ENCODE results near the gene GATB.

GATB gene

DNA sequence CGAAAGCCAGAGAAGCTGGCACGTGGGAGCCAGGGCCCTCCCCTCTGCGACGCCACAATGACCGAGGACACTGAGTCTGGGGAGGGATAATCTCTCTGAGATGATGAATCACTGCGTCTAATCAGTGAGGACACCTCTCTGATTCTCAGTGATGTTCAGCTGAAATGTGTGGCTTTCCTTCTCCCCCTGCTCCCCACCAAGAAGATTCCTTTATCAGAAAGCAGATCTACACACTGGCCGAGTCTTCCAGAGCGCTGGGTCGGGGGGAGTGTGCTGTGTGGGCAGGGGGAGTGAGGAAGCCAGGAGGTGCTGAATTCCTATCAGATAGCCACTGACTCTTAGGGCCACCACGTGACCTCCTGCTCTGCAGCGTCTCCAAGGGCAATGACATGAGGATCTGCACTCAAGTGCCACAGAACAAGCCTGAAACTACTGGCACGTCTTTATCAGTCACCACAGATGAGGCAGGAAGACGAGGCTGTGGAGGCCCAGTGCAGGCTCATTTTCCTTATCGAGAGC is 89.2 kb downstream of the GATB start:
- DNase-seq = no peak

GRCh38 chr4:151670843-151671242 is 90.0 kb downstream of the GATB start:
- DNase-seq = no peak

DNA sequence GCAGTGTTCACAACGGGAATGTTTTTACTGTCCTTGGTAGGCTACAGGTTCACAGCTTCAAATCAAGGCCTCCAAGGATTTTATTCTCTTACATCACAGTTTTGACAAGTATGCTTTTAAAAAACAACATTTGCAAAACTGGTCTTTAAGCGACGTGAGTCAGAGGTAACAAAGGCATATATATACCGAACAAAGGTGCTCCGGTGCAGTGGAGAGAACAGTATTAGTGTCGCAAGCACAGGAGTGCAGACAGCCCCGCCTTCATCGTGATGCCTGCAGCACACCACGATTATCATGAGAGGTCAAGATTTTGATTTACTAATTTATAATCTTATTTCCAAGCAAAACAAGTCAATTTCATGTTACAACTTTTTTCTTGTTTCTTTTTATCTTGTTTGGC is 90.8 kb downstream of the GATB start:
- no peak for DNase-seq

- no peak for DNase-seq
Observed at GRCh38 chr4:151668689-151669402, 92.0 kb downstream of the GATB start.

- DNase-seq = no peak
Observed at GRCh38 chr4:151667666-151668065, 93.1 kb downstream of the GATB start.

DNA sequence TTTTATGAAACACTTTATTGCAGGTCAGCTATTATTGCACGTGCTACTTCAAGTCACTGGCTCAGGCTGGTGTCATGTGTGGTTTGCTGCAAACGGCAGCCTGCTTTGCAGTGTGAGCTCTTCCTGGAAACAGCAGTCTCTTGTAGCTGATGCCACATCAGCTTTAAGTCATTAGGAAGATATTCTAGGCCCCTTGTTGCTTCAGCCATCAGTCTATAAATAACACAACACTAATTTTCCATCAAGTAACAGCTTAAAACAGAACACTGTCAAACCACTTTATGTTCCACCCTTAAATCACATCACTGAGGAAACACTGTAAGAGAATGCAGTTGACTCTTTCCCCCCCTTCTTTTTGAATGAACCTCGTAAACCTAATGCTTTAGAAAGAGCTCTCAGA is 93.8 kb downstream of the GATB start:
- peak; percentile 67 for DNase-seq

- no peak for DNase-seq
Observed at GRCh38 chr4:151666501-151666900, 94.3 kb downstream of the GATB start.

DNA sequence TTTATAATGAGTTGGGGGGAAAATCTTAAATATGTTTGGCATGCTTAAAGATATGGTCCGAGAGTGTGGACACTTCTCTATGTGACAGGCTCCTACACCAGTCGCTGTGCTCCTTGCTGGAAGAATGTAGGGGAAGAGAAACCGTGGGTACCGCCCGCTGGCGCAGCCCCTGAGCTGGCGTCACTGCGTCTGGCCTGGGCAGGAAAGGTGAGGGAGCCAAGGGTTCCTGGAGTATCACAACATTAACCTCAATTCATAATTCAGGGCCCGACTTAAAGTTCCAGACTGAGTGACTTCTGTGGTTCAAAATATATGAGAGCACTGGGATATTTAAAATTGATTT is 95.1 kb downstream of the GATB start:
- no peak for DNase-seq

DNA sequence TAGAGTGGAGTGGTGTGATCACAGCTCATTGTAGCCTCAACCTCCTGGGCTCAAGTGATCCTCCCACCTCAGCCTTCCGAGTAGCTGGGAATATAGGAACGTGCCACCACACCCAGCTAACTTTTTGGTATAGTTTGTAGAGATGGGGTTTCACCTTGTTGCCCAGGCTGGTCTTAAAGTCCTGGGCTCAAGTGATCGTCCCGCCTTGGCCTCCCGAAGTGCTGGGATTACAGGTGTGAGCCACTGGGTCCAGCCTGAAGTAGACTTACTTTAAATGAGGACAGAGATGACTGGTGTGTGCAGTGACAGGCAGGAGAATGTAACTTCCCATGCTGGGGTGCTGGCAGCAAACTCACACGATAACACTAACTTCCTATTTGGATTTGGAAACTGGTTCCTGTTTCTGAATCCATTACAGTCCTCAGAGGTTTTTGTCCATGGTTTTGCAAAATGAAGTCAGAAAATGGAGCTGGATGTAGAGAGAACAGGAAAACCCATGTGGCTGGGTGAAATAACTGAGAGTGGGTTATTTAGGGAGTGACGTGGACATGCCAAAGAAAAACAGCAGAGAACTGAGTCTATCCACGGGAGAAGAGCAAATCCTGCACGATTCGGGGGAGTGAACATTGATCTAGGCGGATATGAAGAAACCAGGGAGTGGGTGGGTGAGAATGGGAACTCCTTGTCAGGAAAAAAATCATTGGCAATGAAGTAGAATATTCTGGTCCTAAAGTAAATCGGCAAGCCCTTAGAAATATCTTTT is 95.6 kb downstream of the GATB start:
- no peak for DNase-seq

DNA sequence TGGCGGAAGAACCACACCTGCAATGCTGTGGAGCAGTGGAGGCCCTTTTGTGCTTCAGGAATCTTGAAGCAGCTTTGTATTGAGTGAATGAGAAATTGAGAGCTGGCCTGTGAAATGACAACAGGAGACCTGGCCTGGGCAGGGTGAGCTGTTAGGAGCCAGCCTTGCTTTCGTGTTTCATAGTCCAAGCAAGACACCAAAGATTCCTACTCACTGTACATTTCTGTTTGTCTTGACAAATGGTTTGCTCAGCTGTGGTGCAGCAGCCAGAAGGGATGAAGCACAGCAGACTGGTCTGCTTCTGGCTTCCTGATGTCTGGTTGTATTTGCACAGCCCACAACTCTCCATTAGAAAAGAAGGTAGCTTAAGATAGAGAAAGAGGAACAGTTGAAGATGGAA is 96.5 kb downstream of the GATB start:
- DNase-seq = no peak

DNA sequence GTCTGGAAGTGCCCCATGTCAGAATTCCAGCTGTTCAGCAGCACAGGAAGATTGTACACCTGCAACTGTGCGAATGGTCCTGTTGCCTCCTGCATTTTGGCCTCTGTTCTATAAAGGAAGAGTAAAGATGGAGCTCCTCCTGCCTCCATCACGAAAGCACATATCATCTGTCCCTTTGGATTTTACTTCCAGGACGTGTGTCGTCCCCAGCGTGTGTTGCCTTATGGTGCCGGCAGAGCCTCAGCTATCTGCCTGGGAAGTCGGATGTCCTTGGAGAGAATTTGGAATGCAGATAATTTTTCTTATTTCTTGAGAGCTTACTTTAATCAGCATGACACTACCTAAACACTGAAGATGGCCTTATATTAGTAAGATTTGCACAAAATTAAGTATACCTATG is 97.7 kb downstream of the GATB start:
- no peak for DNase-seq

- no peak for DNase-seq
Observed at GRCh38 chr4:151661873-151662272, 98.9 kb downstream of the GATB start.

- no peak for DNase-seq
Observed at GRCh38 chr4:151660676-151661075, 100.1 kb downstream of the GATB start.

DNA sequence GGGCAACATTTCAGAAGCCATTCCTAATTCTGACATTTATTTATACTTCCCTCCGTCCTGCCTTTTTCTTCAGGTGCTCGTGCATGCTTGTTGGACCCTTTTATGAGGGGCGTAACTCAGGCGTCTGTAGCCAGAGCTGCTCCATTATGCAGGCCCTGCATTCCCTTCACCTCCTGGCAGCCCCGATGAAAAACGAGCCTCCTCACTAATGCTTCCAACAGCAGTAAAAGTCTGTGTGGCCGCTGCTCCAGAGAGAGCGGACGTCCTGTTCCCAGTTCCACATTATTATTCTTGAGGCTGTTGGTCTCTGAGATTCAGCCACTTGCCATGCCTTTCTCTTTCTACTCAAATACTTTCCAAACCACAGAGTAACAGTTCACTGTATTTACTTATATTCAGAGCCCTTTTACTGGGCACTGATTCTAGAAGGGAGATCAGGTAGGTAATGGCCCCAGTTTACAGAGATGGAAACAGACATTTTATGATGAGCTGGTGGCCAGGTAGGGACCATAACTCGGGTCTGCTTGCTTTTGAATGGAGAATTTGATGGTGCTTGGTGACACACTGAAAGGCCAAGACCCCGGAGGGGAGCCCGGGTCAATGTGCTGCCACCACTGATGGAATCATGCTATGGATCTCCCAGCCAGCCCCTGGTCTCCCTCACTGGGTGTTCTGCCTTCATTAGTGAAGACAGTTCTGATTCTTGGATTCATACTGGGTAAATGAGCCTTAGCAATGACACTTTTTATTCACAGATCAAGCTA is 101.0 kb downstream of the GATB start:
- DNase-seq = no peak

DNA sequence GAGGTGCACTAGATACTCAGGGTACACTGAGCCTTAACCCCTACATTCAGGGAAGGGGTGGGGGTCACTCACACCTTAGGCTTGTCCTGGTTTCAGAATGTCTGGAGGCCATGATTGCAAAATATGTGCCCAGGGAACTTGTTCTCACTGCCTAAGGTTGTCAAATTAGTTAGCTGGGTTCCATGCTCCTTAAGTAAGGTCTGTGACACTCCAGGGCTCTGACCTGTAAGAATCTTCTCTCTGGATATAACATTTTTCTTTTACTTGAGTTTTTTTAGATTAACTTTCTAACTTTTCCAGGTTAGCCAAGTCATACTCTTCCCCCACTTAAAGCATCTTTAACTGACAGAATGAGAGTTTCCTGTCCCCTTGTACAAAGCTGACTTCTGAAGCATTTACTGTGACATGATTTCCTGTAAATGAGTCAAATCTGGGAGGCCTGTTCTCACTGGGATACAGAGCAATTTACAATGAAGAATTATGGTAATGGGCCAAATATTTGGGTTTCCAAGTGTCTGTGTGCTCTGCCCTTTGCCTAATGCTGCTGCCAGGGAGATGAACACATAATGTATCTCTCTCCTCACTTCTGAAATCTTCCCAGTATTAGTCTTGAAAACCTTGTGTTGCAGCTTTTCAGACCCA is 101.7 kb downstream of the GATB start:
- DNase-seq = peak; percentile 72

DNA sequence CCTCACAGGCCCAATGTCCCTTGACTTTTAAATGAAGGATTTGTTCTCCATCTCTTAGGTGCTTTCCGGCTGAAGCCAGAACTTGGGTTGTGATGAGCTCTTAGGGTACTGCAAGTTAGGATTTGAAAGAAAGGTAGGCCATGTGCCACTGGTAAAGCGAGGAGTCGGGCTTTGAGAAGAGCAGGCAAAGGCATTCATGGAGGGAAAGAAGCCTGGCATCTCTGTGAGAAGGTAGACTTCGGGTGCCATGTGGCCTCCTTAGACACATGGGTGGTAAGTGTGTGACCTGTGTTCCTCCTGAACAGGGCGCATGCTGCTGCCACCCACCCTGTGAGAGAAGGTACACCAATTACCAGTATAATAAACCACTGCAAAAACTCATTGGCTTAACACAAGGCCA is 102.9 kb downstream of the GATB start:
- no peak for DNase-seq

GRCh38 chr4:151656058-151656457 is 104.7 kb downstream of the GATB start:
- no peak for DNase-seq

DNA sequence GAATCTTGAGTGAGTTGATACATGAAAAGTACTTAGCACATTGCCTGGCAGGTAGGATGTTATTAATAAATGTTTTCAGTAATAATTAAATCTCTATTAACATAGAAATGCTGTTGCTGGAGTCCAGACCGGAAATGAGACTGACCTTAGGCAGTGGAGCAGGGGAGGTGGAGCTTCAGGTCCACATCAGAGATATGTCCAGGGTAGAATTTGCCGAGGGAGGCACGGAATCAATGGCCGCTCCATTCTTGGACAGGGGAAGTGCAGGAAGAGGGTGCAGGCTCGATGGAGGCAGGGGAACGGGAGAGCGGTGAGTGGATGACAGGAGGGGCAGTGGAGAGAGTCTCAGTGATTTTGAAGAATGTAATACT is 107.3 kb downstream of the GATB start:
- no peak for DNase-seq

DNA sequence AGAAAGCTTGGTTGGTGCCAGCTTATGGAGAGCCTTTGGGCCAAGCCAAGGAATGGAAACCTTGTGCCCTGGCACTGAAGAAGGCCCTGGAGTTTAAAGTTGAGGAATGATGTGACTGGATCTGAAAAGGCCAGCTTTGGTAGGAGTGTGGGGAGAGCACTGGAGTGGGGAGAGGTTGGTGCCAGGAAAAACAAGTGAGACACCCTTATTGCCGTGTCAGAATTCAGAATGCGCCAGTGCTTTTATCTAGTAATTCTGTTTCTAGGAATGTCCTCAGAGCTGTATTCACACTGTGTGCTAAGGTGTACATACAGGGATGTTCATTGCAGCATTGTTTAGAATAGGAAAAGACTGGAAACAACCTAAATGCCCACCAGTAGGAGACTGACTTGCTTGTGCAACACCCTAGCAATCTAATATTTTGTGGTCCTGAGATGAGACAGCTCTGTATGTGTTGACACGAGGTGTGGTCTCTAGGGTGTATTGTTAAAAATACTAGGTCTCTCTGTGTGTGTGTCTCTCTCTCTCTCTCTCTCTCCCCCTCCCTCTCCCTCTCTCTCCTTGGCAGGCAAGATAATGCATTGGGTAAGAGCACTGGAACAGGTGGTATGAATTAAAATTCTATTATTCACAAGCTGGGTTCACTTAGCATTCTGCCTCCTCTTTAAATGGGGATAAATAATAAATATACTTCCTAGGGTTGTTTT is 107.8 kb downstream of the GATB start:
- peak; percentile 79 for DNase-seq

- no peak for DNase-seq
Observed at GRCh38 chr4:151651496-151651895, 109.3 kb downstream of the GATB start.

- no peak for DNase-seq
Observed at GRCh38 chr4:151649479-151649878, 111.3 kb downstream of the GATB start.

- no peak for DNase-seq
Observed at GRCh38 chr4:151646322-151646721, 114.5 kb downstream of the GATB start.

All from fibroblast of skin of abdomen (primary cell).